ENCODE results near the gene WDR20.

The WDR20 gene

DNA sequence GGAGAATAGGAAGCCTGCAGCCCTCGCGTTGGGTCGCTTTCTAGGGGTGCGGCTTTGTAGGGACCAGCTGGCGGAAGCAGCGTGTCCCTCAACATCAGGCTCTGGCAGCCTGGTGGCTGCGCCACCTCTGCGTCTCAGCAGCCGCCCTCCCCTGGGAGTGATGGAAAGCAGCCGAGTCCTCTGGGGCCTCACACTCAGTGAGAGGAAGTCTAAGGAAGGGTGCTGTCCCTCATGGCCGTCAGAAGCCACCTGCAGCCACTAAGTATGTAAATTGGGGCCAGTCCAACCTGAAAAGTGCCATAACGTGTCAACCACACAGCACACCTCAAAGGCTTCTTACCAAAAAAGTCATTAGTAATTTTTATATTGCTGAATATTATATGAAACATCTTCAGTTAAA, 80.3 kb downstream of the WDR20 start:
- no peaks in the 10 kb centered on the region for H3K4me1 ChIP-seq (ENCODE audit: insufficient read depth, low read length)
- no peak for DNase-seq
- H3K36me3 ChIP-seq (ENCODE audit: insufficient read depth, low read length): peaks cover 18% of the 10 kb centered on the region
- H3K9me3 ChIP-seq (ENCODE audit: insufficient read depth, low read length, severe bottlenecking): no peaks in the 10 kb centered on the region
- no peak overlapping the region for H2AFZ ChIP-seq (ENCODE audit: low read depth, low read length)
- no peak overlapping the region for H3K4me2 ChIP-seq (ENCODE audit: insufficient read depth, low read length)
- H3K27me3 ChIP-seq (ENCODE audit: insufficient read depth, low read length, poor library complexity): no peaks in the 10 kb centered on the region
- no peak overlapping the region for H3K27ac ChIP-seq (ENCODE audit: low read length)
- peaks cover 39% of the 10 kb centered on the region for H4K20me1 ChIP-seq (ENCODE audit: insufficient read depth, low read length)
- no peak overlapping the region for H3K9ac ChIP-seq (ENCODE audit: low read depth, low read length)
- TF ChIP-seq CTCF (IDR thresholded peaks at IDR 0.05; ENCODE audit: borderline replicate concordance, extremely low read depth, low read length, poor library complexity, severe bottlenecking) (no peak), EZH2 (IDR thresholded peaks at IDR 0.05; ENCODE audit: borderline replicate concordance, low read depth, low read length, severe bottlenecking) (no peak)
- H3K79me2 ChIP-seq (ENCODE audit: insufficient read depth, low read length): peaks cover 17% of the 10 kb centered on the region; the same call in 1 of the 2 replicates
- ATAC-seq (ENCODE audit: insufficient read depth, low read depth): no peak
- H3K4me3 ChIP-seq (ENCODE audit: low read depth in 1 of 2, low read length in 2 of 2): no peak overlapping the region

GRCh38 chr14:102221026-102221425, 81.3 kb downstream of the WDR20 start:
- no peak overlapping the region for H3K4me2 ChIP-seq (ENCODE audit: insufficient read depth, low read length)
- H4K20me1 ChIP-seq (ENCODE audit: insufficient read depth, low read length): peaks cover 29% of the 10 kb centered on the region
- H3K4me1 ChIP-seq (ENCODE audit: insufficient read depth, low read length): no peaks in the 10 kb centered on the region
- H3K27ac ChIP-seq (ENCODE audit: low read length): no peak overlapping the region
- peaks cover 8% of the 10 kb centered on the region; the same call in 1 of the 2 replicates for H3K79me2 ChIP-seq (ENCODE audit: insufficient read depth, low read length)
- no peak for DNase-seq
- TF ChIP-seq CTCF (IDR thresholded peaks at IDR 0.05; ENCODE audit: borderline replicate concordance, extremely low read depth, low read length, poor library complexity, severe bottlenecking) (no peak), EZH2 (IDR thresholded peaks at IDR 0.05; ENCODE audit: borderline replicate concordance, low read depth, low read length, severe bottlenecking) (no peak)
- no peak overlapping the region for H2AFZ ChIP-seq (ENCODE audit: low read depth, low read length)
- peaks cover 13% of the 10 kb centered on the region for H3K36me3 ChIP-seq (ENCODE audit: insufficient read depth, low read length)
- no peak for ATAC-seq (ENCODE audit: insufficient read depth, low read depth)
- H3K9me3 ChIP-seq (ENCODE audit: insufficient read depth, low read length, severe bottlenecking): no peaks in the 10 kb centered on the region
- H3K4me3 ChIP-seq (ENCODE audit: low read depth in 1 of 2, low read length in 2 of 2): no peak overlapping the region
- H3K9ac ChIP-seq (ENCODE audit: low read depth, low read length): no peak overlapping the region
- H3K27me3 ChIP-seq (ENCODE audit: insufficient read depth, low read length, poor library complexity): no peaks in the 10 kb centered on the region

GRCh38 chr14:102222009-102222575, 82.4 kb downstream of the WDR20 start:
- ATAC-seq (ENCODE audit: insufficient read depth, low read depth) (no peak), DNase-seq (no peak)
- peaks cover 22% of the 10 kb centered on the region for H4K20me1 ChIP-seq (ENCODE audit: insufficient read depth, low read length)
- H3K27me3 ChIP-seq (ENCODE audit: insufficient read depth, low read length, poor library complexity): no peaks in the 10 kb centered on the region
- no peak for TF ChIP-seq CTCF (IDR thresholded peaks at IDR 0.05; ENCODE audit: borderline replicate concordance, extremely low read depth, low read length, poor library complexity, severe bottlenecking)
- TF ChIP-seq EZH2 (IDR thresholded peaks at IDR 0.05; ENCODE audit: borderline replicate concordance, low read depth, low read length, severe bottlenecking): no peak
- H3K4me3 ChIP-seq (ENCODE audit: low read depth in 1 of 2, low read length in 2 of 2): no peak overlapping the region
- peaks cover 6% of the 10 kb centered on the region; the same call in 1 of the 2 replicates for H3K79me2 ChIP-seq (ENCODE audit: insufficient read depth, low read length)
- H3K4me1 ChIP-seq (ENCODE audit: insufficient read depth, low read length): no peaks in the 10 kb centered on the region
- H3K9ac ChIP-seq (ENCODE audit: low read depth, low read length): no peak overlapping the region
- H2AFZ ChIP-seq (ENCODE audit: low read depth, low read length): no peak overlapping the region
- no peaks in the 10 kb centered on the region for H3K9me3 ChIP-seq (ENCODE audit: insufficient read depth, low read length, severe bottlenecking)
- peaks cover 13% of the 10 kb centered on the region for H3K36me3 ChIP-seq (ENCODE audit: insufficient read depth, low read length)
- H3K4me2 ChIP-seq (ENCODE audit: insufficient read depth, low read length): no peak overlapping the region
- no peak overlapping the region for H3K27ac ChIP-seq (ENCODE audit: low read length)
